Nephron (organoid): ENCODE measurements around the gene AMPD3.

Source experiments
- H3K27ac Mint-ChIP-seq, 3 experiments: 2 replicates each; pipeline ENCODE4 v1.8.0; 2020; ENCODE audit warnings: mixed read lengths in 3 of 3, mild to moderate bottlenecking in 2 of 3, moderate library complexity in 1 of 3
- H3K27me3 Mint-ChIP-seq: 2 replicates; pipeline ENCODE4 v1.8.0; 2021; ENCODE audit warnings: low read depth, mild to moderate bottlenecking, moderate library complexity, mixed read lengths
- H3K36me3 Mint-ChIP-seq: 2 replicates; pipeline ENCODE4 v1.8.0; 2020; ENCODE audit warnings: low read depth, mixed read lengths
- H3K4me1 Mint-ChIP-seq: 2 replicates; pipeline ENCODE4 v1.8.0; 2020; ENCODE audit warnings: mixed read lengths
- H3K4me3 Mint-ChIP-seq, 3 experiments: 2 replicates each; pipeline ENCODE4 v1.8.0; 2020; ENCODE audit warnings: mild to moderate bottlenecking in 3 of 3, mixed read lengths in 3 of 3, moderate library complexity in 2 of 3
- H3K9me3 Mint-ChIP-seq: 2 replicates; pipeline ENCODE4 v1.8.0; 2020; ENCODE audit warnings: mixed read lengths
- CTCF ChIP-seq, 3 experiments: fragments of 200-600 bp; sonication (generic); IDR thresholded peaks; one replicate each; pipeline ENCODE4 v1.5.0; 2021; ENCODE audit warnings: antibody characterized with exemption in 3 of 3; ENCODE audit not compliant: unreplicated experiment in 3 of 3

Gene AMPD3

GRCh38 chr11:10502770-10503169 is 47.7 kb downstream of the AMPD3 start:
- Mint-ChIP-seq H3K4me1 (peaks cover 3% of the 10 kb centered on the region), H3K27me3 (peaks cover 4% of the 10 kb centered on the region), H3K4me3 (no peak overlapping the region), H3K9me3 (no peaks in the 10 kb centered on the region), H3K27ac (no peak overlapping the region), H3K36me3 (peaks cover 18% of the 10 kb centered on the region)
- TF ChIP-seq CTCF (IDR thresholded peaks at IDR 0.05; ENCODE audit: unreplicated experiment in 3 of 3): no peak

GRCh38 chr11:10503221-10503620 is 48.2 kb downstream of the AMPD3 start:
- H3K27ac Mint-ChIP-seq: no peak overlapping the region
- H3K4me1 Mint-ChIP-seq: no peaks in the 10 kb centered on the region
- H3K36me3 Mint-ChIP-seq: peaks cover 18% of the 10 kb centered on the region
- TF ChIP-seq CTCF (IDR thresholded peaks at IDR 0.05; ENCODE audit: unreplicated experiment in 3 of 3): no peak
- H3K27me3 Mint-ChIP-seq: no peaks in the 10 kb centered on the region
- no peak overlapping the region for H3K4me3 Mint-ChIP-seq
- H3K9me3 Mint-ChIP-seq: no peaks in the 10 kb centered on the region

- no peaks in the 10 kb centered on the region for H3K4me1 Mint-ChIP-seq
- no peak overlapping the region for H3K27ac Mint-ChIP-seq
- H3K27me3 Mint-ChIP-seq: no peaks in the 10 kb centered on the region
- H3K9me3 Mint-ChIP-seq: no peaks in the 10 kb centered on the region
- peaks cover 18% of the 10 kb centered on the region for H3K36me3 Mint-ChIP-seq
- TF ChIP-seq CTCF (IDR thresholded peaks at IDR 0.05; ENCODE audit: unreplicated experiment in 3 of 3): no peak
- H3K4me3 Mint-ChIP-seq: no peak overlapping the region
Observed at GRCh38 chr11:10503777-10504480, 48.9 kb downstream of the AMPD3 start.

- Mint-ChIP-seq H3K4me1 (no peaks in the 10 kb centered on the region), H3K9me3 (no peaks in the 10 kb centered on the region), H3K27ac (no peak overlapping the region), H3K36me3 (peaks cover 18% of the 10 kb centered on the region), H3K4me3 (no peak overlapping the region), H3K27me3 (no peaks in the 10 kb centered on the region)
- TF ChIP-seq CTCF (IDR thresholded peaks at IDR 0.05; ENCODE audit: unreplicated experiment in 3 of 3): no peak
Observed at GRCh38 chr11:10504490-10504889, 49.4 kb downstream of the AMPD3 start.

- no peaks in the 10 kb centered on the region for H3K4me1 Mint-ChIP-seq
- no peak overlapping the region for H3K4me3 Mint-ChIP-seq
- no peak overlapping the region for H3K27ac Mint-ChIP-seq
- peaks cover 18% of the 10 kb centered on the region for H3K36me3 Mint-ChIP-seq
- no peak for TF ChIP-seq CTCF (IDR thresholded peaks at IDR 0.05; ENCODE audit: unreplicated experiment in 3 of 3)
- no peaks in the 10 kb centered on the region for H3K27me3 Mint-ChIP-seq
- no peaks in the 10 kb centered on the region for H3K9me3 Mint-ChIP-seq
Observed at GRCh38 chr11:10505278-10506007, 50.4 kb downstream of the AMPD3 start.

GRCh38 chr11:10506008-10506370 is 50.9 kb downstream of the AMPD3 start:
- H3K9me3 Mint-ChIP-seq: no peaks in the 10 kb centered on the region
- H3K27ac Mint-ChIP-seq: no peak overlapping the region
- no peak for TF ChIP-seq CTCF (IDR thresholded peaks at IDR 0.05; ENCODE audit: unreplicated experiment in 3 of 3)
- peaks cover 22% of the 10 kb centered on the region for H3K36me3 Mint-ChIP-seq
- no peak overlapping the region for H3K4me3 Mint-ChIP-seq
- H3K27me3 Mint-ChIP-seq: no peaks in the 10 kb centered on the region
- no peaks in the 10 kb centered on the region for H3K4me1 Mint-ChIP-seq
